HG03442 (cell line): ENCODE results near the gene MTFP1.

Experiments
- ATAC-seq: cut with Tn5 transposase; IDR thresholded peaks from one replicate; pipeline ENCODE4 v1.9.1; 2021; ENCODE audit warnings: mild to moderate bottlenecking, moderate library complexity; ENCODE audit not compliant: unreplicated experiment

MTFP1 gene, protein sequence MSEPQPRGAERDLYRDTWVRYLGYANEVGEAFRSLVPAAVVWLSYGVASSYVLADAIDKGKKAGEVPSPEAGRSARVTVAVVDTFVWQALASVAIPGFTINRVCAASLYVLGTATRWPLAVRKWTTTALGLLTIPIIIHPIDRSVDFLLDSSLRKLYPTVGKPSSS

DNA sequence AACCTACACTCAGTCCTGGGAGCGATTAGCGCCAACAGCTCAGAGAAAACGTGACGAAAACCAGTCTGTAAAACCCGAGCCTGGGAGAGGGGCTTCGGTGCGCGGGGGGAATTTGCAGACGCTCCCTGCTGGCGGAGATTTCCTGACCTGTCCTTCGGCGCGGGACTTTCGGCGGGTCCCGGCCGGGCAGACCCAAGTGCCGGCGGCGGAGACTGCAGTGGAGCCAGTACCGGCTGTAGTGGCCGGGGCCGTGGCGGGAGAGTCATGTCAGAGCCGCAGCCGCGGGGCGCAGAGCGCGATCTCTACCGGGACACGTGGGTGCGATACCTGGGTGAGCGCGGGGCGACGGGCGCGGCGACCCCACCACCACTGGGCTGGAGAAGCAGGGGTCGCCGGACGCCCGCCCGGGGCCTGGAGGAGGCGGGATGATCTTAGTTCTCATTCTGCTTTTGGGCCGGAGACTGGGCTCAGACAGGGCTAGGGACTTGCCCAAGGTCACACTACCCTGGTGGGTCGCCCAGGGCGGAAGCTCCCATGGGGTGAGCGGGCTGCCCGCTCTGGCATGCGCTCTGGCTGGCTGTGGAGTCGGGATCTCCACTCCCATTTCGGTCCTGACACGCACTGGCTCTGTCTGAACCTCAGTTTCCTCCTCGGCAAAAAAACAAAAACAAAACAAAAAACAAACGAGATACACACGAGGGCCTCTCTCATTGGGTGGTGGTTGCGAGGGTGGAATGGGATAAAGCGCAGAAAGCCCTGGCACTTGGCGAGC lies at the start of gene MTFP1:
MTFP1 (plus strand) TSS at position 153 of the 772 bp plus-strand sequence; CDS start at position 265, 112 bp downstream.
- no peak for ATAC-seq

- no peak for ATAC-seq
These were observed 45.6 kb upstream of the MTFP1 start for GRCh38 chr22:30380011-30380410.

GRCh38 chr22:30381264-30381663 lies 44.3 kb upstream of the MTFP1 start:
- no peak for ATAC-seq

DNA sequence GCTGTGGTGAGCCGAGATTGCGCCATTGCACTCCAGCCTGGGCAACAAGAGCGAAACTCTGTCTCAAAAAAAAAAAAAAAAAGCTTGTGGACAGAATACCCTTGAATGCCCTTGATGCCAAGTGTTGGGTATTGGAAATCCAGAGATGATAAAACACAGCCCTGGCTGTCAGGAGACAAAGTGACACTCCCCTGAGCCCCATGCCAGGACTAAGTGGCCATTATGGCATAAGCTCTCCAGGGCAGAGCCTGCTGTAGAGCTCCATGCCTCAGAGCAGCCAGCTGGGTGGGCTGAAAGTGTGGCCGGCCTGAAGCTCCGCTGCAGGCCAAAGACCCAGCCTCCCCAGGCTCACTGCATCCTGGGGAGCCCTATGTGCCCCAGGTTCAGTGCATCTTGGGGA lies 43.2 kb upstream of the MTFP1 start:
- ATAC-seq = no peak

GRCh38 chr22:30383061-30383460 lies 42.5 kb upstream of the MTFP1 start:
- ATAC-seq = no peak

GRCh38 chr22:30385942-30386341 lies 39.6 kb upstream of the MTFP1 start:
- ATAC-seq = no peak

DNA sequence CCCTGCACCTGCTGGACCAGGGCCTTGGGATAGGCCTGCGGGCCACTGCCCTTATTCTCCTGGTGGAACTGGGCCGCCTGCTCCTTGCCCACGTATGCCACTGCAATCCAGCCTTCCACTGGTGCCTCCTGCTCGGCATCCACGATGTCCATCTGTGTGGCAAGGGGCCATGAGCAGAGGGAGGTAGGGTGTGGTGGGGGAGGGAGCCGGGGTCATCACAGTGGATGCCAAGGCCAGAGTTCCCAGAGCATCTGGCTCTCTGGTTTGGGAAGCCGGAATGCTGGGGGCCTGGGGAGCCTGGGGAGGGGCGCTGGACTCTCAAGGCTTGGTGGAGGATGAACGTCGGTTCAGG lies 39.0 kb upstream of the MTFP1 start:
- ATAC-seq = no peak

DNA sequence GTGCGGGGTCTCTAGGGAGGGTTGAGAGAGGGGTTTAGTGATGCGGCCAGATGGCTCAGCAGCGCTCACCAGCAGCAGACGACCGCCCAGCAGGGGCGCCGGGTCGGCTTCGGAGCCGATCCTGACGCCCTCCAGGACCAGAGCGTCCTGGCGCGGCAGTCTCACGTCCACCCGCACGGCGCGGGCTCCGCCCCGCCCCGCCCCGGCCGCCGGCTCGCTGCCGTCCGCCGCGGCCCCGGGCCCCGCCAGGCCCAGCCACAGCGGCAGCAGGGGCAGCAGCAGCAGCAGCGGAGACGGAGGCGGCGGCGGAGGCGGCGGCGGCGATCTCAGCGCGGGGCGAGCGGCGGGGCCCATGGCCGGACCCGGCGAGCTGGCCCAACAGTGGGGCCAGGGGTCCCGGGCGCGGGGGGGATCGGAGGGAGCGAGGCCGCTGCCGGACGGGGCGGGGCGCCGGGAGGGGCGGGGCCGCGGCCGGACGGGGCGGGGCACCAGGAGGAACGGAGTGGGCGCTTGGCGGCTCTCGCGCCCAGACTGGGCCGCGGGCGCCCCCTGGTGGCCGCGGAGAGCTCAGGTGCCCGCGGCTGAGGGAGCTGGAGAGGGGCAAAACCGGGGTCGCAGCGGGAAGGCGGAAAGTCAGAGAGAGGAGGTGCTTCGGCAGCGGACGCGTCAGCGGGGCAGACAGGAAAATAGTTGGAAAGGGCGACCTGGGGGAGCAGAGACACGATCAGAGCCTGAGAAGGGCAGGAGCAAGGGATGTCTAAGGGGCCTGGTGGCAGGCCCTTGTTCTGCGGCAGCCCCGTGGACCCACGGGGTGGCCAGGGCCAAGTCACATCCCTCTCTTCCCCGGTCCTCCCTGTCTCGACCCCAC lies 38.4 kb upstream of the MTFP1 start, which contains the start of gene RNF215:
RNF215 (minus strand) TSS at position 452 of the 868 bp plus-strand sequence; CDS start at position 354, 98 bp downstream.
- ATAC-seq = peak; percentile 66

DNA sequence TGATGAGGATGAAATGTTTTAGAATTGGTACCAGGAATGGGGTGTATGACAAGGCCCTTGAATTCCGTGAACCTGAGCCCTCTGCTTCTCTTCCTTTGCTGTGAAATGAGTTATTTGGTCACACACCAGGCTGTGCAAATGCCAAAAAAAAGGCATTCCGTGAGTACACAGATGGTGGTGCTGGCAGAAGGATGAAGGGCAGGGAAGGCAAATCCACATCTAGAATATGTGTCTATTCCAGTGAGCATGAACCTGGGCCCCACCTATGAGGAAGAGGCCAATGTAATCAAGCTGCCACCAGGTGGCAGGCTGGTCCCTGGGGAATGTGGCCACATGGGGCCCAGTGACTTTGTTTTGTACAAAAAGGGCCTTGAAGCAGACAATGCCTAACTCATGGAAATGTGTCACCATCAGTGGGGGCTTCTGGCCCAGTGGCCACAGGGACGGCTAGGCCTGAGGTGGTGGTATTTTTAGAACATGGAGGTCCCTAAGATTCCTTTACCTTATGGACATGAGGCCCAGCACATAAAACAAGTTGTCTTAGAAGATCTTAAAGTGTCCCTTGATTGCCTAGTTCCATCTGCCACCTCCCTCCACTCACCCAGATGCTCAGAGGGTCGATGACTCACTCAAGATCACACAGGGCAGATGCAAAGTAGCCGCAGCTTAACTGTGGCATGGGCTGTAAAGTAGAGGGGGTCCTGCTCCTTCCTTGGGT lies 34.4 kb upstream of the MTFP1 start:
- no peak for ATAC-seq

DNA sequence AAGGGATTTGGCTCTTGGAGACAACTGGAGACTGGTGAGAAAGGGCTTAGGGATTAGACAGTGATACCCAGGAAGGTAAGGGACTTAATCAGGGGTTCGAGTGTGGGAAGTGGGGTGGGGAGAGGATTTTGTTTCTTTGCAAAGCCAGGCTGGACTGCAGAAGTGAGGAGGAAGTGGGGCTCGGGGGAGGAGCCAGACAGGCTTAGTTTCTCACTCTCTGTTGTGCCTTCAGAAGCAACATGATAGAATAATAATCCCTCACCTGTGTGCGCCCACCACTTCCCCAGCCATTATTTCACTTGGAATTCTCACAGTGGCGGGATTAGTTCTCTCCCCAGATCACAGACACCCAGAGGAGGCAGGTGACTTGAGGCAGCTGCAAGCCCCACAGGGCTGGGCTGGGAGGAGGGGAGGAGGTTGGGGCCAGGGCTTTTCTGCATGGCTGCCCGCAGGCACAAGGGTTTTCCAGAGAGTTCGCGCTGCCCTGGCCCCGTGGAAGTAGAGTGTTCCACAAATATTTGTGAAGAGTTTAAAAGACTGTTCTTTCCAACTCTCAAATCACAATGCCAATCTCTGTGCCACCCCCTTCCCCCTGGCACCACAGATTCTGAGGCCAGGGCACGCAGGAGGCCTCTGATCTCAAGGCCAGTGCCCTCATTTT lies 32.8 kb upstream of the MTFP1 start:
- ATAC-seq = no peak

DNA sequence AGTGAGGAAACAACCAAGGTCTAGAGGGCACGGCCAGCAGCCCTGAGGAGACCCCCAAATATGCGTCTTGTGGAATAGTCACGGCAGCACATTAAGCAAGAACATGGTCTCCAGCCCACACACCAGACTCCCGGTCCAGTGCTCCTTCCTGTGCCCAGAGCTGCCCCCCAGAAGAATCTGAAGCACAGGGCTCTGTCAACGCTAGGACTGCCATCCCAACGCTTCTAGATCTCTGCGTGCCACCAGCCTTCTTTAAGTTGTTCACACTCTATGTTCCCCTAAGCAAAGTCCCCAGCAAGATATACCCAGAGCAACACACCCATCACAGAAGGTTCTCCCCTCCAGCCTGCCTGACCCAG lies 32.3 kb upstream of the MTFP1 start:
- ATAC-seq = no peak

DNA sequence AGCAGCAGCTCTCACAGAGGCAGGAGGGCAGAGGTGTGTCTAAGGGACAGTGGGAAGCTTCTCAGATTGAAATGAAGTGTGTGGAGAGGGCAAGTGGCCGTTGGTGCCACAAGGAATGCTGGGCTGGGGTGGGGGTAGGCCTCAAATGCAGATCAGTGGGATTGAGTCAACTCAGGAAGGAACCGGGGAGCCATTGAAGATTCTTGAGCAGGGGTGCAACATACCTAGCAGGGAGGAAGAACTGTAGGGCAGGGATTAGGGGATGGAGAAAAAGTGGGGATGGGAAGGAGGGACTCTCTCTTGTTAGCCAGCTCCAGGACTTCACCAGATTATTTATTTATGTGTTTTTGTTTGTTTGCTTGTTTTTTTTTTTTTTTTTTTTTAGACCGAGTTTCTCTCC lies 31.7 kb upstream of the MTFP1 start:
- ATAC-seq = no peak

GRCh38 chr22:30396871-30397655 lies 28.5 kb upstream of the MTFP1 start, which contains the start of gene SEC14L2:
SEC14L2 (plus strand) TSS chr22:30397018; CDS start chr22:30397117, 99 bp downstream.
- no peak for ATAC-seq

DNA sequence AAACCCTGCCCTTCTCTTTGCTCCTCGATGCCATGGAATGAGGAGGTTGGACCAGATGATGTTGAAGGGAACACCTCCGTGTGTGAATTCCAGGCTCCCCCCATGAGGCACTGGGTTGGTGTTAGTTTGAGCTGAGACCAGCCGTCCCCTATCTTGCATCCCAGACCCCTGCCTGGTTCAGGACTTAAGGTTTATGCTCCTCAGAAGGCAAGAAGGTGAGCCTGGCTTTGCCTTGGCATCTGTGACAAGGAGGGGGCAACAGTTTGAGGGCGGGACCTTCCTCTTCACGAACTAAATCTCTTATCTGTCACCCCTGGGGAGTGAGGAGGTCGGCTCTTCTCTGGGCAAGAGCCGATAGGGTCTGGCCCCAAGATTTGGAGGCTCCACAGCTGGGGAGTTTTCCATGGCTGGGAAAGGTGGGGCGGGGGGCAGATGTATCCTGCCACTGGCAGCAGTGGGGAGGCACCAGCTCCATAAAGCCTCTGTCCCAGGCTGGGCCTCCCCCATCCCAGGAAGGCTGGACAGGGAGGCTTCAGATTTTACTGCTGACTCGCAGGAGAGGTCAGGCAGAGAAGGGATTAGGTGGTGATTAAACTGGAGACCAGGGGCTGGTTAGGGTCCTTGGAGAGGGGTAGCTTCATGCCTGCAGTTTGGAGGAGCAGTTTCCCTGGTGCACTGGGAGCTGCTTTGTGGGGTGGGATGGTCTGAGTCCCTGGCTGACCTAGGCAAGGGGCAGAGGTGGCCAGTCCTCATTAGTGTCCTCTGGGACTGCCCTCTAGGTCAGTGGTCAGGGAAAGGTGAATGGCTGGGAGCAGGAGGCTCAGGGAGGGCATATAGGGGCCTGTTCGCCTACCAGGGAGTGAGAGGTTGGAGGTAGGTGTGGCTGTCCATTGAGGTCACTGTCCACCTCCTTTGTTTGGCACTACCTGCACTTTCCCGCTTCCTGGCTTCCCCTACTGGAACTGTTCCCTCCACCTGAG lies 27.6 kb upstream of the MTFP1 start:
- ATAC-seq = no peak

DNA sequence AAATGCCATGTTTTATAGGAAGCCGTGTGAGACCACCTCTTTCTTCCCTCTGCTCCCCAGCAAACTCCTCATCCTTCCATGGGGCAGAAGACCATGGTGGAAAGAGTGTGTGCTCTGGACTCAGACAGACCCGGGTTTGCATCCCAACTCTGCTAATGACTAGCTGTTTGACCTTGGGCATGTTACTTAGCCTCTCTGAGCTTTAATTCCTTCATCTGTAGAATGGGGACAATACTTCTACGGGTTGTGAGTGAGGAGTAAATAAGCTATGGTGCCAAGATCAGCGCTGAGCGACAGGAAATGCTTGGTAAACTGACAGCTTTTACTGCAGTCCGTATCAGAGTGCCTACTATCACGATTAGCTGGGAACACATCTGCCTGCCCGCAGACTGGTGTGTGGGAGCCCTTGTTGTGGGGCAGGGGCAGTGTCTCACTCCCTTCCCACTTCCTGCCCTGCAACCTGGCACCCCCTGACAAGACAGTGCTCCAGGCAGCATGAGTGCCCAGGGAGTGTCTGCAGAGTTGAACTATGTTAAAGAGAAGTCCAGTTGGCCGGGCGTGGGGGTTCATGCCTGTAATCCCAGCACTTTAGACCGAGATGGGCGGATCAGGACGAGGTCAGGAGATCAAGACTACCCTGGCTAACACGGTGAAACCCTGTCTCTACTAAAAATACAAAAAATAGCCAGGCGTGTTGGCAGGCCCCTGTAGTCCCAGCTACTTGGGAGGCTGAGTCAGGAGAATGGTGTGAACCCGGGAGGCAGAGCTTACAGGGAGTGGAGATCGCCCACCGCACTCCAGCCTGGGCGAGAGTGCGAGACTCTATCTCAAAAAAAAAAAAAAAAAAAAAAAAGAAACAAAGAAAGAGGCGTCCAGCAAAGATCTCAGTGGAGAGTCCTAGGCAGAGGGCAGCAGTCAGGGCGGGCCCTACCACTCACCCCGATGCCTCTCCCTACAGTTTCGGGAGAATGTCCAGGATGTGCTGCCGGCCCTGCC lies 26.6 kb upstream of the MTFP1 start:
- no peak for ATAC-seq

- ATAC-seq = no peak
These were observed 25.9 kb upstream of the MTFP1 start for GRCh38 chr22:30399718-30400117.

DNA sequence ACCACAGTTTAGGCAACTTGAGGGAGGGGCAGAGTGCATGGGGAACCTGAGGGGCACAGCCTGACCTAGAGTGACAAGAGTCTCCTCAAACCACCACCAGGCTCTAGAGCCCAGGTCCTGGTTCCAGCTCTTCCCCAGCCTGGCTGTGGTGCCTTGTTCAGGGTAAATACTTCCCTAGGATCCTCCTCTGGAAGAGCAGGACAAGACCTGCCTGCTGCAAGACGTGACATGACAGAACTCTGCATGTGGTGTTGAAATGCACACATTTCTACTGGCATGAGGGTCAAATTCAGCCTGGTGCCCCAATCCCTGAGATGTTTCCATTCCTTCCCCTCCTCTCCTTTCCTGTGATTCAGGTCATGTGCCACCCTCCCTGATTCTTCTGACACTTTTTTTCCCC lies 25.4 kb upstream of the MTFP1 start:
- no peak for ATAC-seq
